DMS53 treated with DMSO at 0.1 percent for 48 hours (cell line): Measurements from ENCODE around the gene PLEKHJ1.

ENCODE experiments used
- DNase-seq: peaks from one replicate; lab custom pipeline; 2025; ENCODE audit not compliant: unreplicated experiment; lab: John Stamatoyannopoulos, UW

The PLEKHJ1 gene

DNA sequence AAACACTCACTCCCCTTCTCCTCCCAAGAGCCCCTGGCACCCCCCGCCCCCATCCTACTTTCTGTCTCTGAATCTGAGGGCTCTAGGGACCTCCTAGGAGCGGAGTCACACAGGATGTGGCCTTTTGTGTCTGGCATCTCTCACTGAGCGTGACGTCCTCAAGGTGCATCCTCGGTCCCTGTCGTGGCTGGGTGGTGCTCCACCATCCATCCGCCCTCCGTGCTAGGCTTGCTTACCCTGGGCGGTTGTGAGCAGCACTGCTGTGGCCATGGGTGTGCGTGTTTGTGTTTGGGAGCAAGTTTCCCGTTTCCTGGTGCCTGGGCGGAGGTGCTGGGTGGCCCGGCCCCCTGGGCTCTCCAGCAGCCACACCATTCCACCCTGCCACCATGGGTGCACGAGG is 12.2 kb downstream of the PLEKHJ1 start:
- no peak for DNase-seq

DNA sequence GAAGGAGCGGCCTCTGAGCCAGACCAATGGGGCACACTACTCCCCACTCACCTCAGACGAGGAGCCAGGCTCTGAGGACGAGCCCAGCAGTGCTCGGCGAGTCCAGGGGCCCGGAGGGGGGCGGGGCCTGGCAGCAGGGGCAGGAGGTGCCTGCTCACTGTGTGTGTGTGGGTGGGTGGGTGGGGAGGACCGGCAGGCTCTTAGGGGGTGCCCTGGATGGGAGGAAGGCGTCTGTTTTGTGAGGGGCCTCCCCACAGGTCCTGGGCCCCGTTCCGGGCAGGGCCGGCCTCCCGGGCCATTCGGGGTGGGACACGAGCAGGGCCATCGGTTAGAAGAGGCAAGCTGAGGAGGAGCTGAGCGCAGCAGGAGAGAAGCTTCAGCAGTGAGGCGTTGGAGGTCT is 12.7 kb downstream of the PLEKHJ1 start:
- DNase-seq = no peak

DNA sequence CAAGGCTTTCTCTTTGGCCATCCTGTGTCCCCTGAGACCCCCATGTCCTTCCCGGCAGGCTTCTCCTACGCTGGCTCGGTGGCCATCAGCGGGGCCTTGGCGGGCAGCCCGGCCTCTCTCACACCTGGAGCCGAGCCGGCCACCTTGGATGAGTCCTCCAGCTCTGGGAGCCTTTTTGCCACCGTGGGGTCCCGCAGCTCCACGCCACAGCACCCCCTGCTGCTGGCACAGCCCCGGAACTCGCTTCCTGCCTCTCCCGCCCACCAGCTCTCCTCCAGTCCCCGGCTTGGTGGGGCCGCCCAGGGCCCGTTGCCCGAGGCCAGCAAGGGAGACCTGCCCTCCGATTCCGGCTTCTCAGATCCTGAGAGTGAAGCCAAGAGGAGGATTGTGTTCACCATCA is 14.2 kb downstream of the PLEKHJ1 start:
- DNase-seq = no peak

DNA sequence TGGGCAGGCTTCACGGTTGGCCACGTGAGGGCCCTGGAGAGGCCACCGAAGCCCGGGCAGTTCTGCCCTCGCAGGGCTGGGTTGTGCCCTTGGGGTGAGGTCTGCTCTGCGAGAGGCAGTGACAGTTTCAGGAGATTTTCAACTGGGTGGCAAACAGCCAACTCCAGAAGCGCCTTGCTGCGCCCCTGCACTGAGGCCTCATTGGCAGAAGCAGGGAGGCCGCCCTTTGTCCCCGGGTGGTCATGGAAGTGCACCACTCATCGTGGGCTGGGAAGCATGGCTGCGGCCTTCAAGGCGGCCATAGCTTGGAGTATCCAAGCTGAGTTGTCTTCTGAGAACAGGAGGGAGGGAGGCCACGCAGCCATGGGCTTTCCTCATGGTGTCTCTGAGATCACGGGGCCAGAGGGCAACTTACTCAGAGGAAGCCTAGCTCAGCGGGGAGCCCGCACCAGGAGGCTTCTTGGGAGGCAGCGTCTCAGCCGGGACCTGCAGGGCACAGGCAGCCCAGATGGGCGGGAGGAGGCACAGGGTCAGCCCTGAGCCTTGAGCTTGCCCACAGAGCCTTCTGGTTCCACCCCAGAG is 14.8 kb downstream of the PLEKHJ1 start:
- no peak for DNase-seq

DNA sequence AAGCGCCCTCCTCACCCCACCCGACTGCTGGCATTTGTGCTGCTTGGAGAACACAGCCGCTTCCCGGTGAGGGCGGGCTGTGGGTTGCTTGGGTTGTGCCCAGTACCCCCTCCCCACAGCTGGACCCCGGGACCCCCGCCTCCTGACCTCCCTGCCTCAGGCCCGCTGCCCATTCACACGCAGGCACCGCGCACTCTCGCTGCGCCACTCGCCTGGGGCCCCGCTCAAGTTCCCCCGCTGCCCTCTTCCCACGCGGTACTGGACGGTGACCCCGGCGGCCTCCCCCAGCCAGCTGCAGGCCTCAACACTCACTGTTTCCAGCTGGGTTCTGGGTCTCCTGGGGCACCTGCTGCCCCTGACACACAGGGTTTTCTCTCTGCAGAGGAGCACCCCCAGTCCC is 16.4 kb downstream of the PLEKHJ1 start:
- DNase-seq = no peak

DNA sequence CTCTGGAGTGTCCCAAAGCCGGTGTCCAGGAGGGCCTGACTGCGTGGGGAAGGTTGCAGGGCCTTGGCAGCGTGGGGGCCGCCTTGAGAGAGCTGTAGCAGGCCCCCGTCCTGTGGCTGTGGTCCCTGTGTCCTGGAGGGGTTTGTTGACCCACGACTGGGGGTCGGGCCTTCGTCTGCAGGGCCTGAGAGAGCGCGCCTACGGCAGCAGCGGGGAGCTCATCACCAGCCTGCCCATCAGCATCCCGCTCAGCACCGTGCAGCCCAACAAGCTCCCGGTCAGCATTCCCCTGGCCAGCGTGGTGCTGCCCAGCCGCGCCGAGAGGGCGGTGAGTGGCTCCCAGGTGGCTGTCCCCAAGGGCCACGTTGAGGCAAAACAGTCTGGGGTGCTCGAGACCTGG is 18.5 kb downstream of the PLEKHJ1 start:
- no peak for DNase-seq

DNA sequence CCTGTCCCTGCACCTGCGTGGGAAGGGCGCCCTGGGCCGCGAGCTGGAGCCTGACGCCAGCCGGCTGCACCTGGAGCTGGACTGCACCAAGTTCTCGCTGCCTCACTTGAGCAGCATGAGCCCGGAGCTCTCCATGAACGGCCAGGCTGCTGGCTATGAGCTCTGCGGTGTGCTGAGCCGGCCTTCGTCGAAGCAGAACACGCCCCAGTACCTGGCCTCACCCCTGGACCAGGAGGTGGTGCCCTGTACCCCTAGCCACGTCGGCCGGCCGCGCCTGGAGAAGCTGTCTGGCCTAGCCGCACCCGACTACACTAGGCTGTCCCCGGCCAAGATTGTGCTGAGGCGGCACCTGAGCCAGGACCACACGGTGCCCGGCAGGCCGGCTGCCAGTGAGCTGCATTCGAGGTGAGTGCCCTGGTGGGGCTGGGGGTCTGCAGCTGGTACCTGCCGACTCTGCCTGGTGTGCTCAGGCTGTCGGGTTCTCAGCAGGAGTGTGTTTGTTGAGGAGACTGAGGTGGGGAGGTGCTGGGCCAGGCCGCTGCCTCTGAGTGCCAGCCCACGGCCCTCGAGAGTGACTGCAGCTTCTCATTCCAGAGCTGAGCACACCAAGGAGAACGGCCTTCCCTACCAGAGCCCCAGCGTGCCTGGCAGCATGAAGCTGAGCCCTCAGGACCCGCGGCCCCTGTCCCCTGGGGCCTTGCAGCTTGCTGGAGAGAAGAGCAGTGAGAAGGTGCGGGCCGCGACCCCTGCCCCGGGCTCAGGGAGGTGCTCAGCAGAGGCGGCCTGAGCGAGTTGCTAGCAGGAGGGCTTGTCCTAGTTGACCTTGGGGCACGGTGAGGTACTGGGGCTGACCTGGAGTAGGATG is 19.5 kb downstream of the PLEKHJ1 start:
- no peak for DNase-seq

DNA sequence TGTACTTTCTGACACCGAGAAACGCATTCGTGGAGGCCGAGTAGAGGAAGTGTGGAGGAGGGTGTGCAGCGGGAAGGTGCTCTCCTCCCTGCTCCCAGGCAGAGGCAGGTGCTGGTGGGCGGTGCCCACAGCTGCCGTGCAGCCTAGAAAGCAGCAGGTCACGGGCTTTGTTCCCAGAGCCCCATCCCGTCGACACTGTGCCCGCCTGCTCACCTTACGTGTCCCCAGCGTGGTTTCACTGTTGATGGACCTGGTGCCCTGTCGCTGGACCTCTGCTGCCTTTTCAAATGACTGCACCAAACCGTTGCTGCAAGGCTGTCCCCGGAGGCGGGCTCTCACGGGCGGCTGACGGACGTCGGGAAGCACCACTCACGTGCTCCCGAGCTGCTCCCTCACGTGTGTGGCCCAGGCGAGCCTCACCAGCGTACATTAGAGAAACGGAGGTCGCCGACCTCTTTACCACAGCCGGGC is 20.8 kb downstream of the PLEKHJ1 start:
- DNase-seq = no peak

DNA sequence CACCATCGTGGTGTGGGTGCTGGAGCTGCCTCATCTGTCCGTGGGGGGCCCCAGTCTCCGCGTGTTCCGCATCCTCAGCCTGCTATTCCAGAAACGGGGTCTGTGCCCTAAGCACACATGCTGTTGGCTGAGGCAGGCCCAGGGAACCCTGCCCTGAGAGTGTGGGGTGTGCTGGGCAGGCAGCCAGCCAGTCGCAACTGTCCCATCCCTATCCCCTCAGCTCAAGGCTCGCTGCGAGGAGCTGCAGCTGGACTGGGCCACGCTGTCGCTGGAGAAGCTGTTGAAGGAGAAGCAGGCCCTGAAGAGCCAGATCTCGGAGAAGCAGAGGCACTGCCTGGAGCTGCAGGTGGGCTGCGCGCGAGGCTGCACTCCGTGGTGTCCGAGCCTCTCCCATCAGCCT is 21.9 kb downstream of the PLEKHJ1 start:
- no peak for DNase-seq

DNA sequence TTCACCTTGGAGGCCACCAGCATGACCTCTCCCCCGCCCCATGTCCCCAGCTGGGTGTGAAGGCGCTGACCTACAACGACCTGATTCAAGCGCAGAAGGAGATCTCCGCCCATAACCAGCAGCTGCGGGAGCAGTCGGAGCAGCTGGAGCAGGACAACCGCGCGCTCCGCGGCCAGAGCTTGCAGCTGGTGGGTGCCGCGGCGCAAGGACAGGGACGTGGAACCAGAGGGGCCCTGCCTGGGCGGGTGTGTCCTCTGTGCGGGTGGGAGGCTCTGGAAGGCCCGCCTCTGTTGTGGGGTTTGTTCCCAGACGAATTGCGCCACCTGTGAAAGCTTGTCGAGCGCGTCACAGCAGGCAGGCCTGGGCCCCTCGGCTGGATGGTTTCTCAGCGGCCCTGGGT is 22.3 kb downstream of the PLEKHJ1 start:
- DNase-seq = no peak

DNA sequence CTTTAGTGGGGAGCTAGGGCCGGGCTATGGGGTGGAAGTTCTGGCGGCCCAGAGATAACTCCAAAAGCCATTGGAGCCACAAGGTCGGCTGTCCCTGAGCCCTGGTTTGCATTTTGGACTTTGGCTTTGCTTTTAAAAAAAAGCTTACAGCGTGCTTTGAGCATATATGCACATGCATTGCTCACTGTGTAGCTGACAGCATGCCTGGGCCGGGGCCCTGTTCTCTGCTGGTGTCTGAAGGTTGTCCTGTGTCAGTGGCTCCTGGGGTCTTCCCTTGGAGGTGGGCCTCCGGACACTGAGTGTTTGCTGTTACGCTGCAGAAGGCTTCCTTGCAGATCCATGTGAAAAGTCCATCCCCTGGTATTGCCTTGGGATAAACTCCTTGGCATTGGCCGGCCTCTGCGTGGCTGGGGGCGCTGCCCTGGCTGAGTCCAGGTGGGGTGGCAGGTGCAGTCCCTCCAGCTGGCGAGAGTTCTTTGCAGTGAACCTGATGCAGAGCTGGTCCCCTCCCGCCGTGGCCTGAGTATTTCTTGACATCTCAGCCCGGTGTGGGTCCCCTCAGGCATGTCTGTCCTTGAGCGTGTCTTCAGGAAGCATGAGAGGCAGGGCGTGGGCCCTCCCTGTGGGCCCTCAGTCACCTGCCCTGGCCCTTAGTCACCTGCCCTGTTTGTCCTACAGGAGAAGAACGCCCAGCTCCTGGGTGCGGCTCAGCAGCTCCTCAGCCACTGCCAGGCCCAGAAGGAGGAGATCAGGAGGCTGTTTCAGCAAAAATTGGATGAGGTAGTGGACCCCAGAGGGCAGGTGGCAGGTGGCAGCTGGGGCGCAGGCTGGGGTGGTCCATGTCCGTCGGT is 23.0 kb downstream of the PLEKHJ1 start:
- no peak for DNase-seq

DNA sequence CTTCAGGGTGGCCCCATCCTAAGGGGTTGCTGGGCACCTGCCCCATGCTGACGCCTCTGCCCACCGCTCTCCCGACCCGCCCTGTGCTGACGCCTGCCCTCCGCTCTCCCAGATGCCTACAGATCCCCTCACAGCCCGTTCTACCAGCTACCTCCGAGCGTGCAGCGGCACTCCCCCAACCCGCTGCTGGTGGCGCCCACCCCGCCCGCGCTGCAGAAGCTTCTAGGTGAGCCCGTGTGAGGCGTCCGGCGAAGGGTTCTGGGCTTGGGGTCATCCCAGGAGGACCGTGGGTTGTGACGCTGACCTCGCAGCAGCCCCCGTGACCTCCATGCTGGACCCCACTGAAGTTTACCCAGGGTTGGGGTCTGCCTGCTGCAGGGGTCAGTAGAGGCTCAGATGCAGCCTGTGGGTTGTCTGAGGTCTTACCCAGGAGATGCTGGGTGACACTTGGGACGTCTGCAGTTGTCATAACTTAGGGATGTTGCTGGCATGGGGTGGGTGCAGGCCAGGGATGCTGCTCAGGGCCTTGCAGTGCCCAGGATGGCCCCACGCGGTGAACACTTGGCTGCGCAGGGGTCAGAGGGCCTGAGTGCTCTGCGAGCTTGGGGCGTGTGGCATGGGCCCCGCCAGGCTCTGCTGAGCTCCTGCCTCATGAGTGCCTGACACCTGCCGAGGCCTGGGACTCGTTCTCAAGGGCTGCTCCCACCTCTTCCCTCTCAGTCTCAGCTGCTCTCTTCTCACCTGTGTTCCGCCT is 25.0 kb downstream of the PLEKHJ1 start:
- no peak for DNase-seq

DNA sequence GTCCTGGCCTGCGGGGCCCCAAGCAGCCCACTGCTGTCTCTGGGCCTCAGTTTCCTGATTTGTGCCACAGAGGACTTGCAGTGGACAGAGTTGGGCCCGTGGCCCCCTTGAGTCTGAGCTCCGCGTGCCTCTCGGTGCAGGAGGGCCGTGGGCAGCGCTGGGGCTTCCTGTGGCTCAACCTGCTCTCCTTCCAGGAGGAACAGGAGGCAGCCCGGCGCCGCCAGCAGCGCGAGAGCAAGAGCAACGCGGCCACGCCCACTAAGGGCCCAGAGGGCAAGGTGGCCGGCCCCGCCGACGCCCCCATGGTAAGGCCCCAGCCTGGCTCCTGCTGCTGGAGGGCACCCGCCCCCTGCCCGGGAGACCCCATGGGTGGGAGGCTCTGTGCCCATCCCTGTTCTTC is 25.9 kb downstream of the PLEKHJ1 start:
- DNase-seq = no peak

DNA sequence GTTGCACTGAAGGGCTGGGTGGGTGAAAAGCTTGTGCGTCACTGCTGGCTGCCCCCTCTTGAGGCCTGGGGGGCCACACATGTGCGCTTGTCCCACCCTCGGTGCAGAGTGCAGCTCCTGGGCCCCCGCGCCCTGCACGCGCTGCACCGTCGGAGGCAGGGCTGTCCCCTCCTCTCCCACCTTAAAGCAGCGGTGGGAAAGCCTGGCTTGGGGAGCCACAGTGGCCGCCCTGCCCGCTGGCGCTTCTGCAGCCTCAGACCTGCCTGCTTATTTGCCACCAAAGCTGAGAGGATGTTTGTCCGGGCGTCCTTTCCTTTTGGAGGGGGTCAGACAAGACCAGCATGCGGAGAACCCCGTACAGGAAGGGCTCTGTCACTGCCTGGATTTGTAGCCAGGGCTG is 26.7 kb downstream of the PLEKHJ1 start:
- no peak for DNase-seq

DNA sequence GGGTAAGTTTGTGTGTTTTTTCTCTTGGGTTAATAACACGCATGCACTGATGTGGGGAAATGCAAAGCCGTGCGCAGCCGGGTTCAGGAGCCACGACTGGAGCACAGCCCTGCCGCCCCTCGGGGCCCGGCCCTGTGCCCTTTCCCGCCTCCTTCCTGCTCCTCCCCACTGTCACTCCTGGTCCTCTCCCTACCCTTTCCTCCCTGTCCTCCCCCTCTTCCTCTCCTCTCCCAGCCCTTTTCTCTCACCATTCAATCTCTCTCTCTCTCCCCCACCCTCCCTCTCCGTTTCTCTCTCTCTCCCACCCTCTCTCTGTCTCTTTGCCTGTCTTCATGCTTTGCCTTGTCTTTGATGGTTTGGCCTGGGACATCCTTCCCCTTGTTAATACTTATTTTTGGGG is 27.2 kb downstream of the PLEKHJ1 start:
- no peak for DNase-seq

DNA sequence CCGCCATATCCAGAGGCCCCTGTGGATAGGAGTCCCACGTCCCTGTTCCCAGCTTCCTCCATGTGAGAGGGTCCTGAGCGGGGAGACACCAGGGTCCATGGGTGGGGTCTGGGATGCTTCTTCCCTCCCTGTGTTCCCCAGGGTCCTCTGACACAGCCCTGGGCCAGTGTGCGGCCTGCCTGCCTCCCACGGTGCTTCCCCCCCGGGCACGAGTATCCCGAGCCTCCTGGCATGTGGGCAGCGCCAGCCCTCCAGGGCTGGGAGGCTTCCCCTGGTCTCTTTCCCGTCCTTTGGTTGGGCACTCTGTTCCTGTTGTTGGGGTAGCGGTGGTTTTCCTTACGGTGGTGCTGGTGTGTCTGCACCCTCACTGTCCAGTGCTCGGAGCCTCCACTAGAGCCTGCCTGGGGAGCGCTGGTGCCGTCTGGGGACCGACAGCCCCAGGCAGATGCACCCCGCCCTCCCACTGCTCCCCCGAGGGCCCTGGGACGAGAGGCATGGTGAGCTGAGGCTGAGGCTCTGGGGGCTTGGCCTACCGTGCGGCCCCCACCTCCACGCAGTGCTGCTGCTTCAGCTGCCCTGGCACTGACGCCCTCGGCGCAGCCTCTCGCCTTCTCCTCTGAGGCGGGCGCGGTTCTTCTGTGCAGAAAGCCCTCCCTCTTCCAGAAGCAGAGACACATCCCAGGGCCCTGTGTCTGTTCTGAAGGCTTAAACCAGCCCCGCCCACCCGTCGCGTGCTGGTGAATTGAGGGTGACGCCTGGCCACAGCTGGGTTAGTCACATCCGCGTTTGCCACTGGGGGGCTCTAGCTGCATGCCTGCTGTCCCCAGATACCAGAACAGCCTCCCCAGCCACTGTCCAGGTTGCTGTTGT is 27.9 kb downstream of the PLEKHJ1 start:
- DNase-seq = no peak

DNA sequence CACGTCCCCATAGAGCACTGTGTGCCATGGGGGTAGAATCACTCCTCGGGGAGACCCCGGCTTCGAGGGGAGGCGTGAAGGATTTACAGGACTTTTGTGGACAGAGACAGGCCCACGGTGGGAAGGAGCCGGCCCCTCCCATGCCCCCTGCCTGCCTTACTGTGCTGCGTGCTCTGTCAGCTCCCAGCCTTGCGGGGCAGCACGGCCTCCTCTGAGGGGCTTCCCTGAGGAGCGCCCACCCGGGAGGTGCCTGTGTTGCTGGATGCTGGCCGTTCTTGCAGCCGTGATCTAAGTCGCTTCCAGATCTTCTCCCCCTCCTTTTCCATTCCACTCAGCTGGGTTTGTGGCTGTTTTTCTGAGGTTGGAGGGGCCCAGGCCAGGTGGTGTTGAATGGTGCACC is 29.1 kb downstream of the PLEKHJ1 start:
- no peak for DNase-seq

DNA sequence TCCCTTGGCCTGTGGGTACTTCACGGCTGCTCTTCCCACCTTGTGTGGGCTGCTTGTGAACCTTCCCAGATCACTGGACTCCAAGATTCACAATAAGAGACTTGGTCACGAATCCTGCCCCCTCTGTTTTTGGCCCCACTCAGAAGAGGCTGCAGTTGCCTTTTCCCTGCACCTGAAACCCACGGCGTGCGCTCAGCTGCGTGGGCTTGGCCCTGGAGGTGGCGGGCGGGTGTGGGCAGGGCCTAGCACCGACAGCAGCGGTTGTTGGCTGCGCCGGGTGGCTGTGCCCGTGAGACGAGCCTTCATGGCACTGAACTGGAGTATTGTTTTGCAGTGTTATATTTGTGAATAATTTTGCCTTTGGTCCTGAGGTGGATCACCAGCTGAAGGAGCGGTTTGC is 33.8 kb downstream of the PLEKHJ1 start:
- no peak for DNase-seq

DNA sequence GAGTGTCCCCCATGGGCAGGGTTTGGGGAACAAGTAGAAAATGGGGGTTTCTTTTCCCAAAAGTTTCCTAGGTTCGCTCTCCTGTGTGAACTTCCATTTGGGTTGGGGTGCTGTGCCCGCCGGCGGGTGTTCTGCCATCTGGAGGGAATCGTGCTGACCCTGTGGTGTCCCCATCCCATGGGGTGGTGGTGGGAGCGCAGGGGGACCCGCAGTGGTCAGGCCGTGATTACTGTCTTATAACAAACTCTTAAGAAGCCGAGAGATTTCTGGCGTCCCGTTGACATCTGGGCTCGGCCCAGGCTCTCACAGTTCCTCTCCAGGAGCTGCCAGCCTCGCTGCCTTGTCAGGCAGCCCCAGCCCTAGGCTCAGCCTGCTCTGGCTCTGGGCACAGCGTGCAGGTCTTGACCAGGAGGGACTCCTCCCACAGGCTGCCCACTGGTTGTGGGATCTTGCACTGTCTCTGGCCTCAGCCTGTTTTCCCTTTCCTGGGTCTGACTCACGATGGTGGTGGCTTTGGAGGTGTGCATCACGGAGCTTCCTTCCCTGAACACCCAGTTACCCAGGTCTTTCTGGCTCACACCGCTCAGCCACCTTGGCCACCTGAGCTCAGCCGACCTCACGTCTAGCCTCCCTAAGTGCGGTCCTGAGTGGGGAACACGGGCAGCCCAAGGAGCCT is 34.5 kb downstream of the PLEKHJ1 start:
- no peak for DNase-seq
